BE2C (cell line): Measurements from ENCODE around the gene EMD.

Experiments used
- DNase-seq: peaks from one replicate; pipeline ENCODE4 v3.0.0-alpha.2; 2020
- H3K27me3 ChIP-seq: fragments of 250-450 bp; sonication (Bioruptor Pico); 2 replicates; pipeline ENCODE4 v1.5.1; 2020; ENCODE audit warnings: mild to moderate bottlenecking
- H3K36me3 ChIP-seq: fragments of 250-450 bp; sonication (Bioruptor Pico); 2 replicates; pipeline ENCODE4 v1.5.1; 2020; ENCODE audit warnings: mild to moderate bottlenecking
- H3K4me1 ChIP-seq: fragments of 250-450 bp; sonication (Bioruptor Pico); 2 replicates; pipeline ENCODE4 v1.5.1; 2020
- H3K4me3 ChIP-seq: 2 replicates; pipeline ENCODE4 v1.5.1; 2011; ENCODE audit warnings: low read depth, low read length
- H3K9me3 ChIP-seq: fragments of 250-450 bp; sonication (Bioruptor Pico); 2 replicates; pipeline ENCODE4 v1.5.1; 2020
- TF ChIP-seq, protein P1 (sequence below): IDR thresholded peaks from 2 replicates; pipeline ENCODE4 v1.5.1; 2012; ENCODE audit warnings: mild to moderate bottlenecking, low read depth, low read length

Gene EMD

GRCh38 chrX:154413142-154413541 lies 34.0 kb downstream of the EMD start:
- Histone ChIP-seq H3K9me3 (no peaks in the 10 kb centered on the region), H3K4me1 (peaks cover 3% of the 10 kb centered on the region; the same call in 1 of the 2 replicates), H3K27me3 (no peaks in the 10 kb centered on the region), H3K4me3 (no peak overlapping the region), H3K36me3 (no peaks in the 10 kb centered on the region)
- DNase-seq: no peak
- TF ChIP-seq, protein P1, sequence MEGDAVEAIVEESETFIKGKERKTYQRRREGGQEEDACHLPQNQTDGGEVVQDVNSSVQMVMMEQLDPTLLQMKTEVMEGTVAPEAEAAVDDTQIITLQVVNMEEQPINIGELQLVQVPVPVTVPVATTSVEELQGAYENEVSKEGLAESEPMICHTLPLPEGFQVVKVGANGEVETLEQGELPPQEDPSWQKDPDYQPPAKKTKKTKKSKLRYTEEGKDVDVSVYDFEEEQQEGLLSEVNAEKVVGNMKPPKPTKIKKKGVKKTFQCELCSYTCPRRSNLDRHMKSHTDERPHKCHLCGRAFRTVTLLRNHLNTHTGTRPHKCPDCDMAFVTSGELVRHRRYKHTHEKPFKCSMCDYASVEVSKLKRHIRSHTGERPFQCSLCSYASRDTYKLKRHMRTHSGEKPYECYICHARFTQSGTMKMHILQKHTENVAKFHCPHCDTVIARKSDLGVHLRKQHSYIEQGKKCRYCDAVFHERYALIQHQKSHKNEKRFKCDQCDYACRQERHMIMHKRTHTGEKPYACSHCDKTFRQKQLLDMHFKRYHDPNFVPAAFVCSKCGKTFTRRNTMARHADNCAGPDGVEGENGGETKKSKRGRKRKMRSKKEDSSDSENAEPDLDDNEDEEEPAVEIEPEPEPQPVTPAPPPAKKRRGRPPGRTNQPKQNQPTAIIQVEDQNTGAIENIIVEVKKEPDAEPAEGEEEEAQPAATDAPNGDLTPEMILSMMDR: no peak

DNA sequence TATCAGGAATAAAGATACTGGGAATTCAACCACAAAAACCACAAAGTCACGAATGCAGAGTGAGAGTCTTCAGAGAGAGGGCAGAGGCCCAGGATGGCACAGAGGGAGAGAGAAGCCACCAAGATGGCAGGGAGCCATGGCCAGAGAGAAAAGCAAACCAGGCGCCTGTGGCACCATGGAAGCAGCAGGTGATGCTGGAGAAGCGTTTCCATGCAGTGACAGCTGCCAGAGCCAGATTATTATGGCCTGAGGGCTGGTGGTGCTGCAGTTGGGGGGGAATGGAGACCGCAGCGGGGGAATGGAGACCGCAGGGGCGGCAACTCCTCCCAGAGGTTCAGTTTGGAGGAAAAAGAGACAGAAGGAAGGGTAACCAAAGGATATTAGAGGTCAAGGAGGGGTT lies 38.1 kb downstream of the EMD start:
- DNase-seq: peak; percentile 80
- Histone ChIP-seq H3K36me3 (no peaks in the 10 kb centered on the region), H3K4me3 (no peak overlapping the region), H3K27me3 (no peaks in the 10 kb centered on the region), H3K4me1 (peaks cover 8% of the 10 kb centered on the region), H3K9me3 (no peaks in the 10 kb centered on the region)
- TF ChIP-seq, protein P1: no peak

GRCh38 chrX:154419189-154419588 lies 40.1 kb downstream of the EMD start:
- no peak for DNase-seq
- peaks cover 8% of the 10 kb centered on the region for H3K4me1 ChIP-seq
- H3K9me3 ChIP-seq: no peaks in the 10 kb centered on the region
- no peaks in the 10 kb centered on the region for H3K27me3 ChIP-seq
- TF ChIP-seq, protein P1: no peak
- H3K36me3 ChIP-seq: no peaks in the 10 kb centered on the region
- H3K4me3 ChIP-seq: no peak overlapping the region

DNA sequence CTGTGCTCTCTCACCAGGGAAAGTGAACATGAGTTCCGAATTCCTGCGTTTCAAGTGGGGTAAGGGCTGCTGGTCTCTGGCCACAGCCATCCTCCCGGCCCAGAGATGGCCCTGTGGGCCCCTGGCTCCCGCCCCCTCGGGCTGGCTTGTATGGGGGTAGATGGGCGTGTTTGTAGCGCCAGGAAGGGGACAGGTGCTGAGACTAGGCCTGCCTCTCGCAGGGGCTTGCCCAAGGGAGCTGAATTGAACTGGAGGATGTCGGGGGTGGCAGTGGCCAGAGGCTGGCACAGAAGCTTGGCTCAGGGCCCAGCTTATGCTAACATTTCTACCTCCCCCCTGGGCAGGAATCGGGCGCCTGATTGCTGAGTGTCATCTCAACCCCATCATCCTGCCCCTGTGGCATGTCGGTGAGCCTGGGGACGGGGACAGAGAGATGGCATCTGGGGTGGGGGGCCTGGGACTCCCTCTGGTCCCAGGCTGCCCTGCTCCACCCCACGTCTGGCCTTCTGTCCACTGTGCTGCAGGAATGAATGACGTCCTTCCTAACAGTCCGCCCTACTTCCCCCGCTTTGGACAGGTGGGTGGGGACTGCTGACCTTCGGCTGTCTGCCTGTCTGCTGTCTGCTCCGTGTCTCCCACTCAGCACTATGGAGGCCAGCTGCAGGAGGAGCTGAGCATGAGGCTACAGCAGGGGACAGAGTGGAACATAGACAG lies 40.8 kb downstream of the EMD start:
- no peaks in the 10 kb centered on the region for H3K36me3 ChIP-seq
- DNase-seq: no peak
- TF ChIP-seq, protein P1: no peak
- H3K4me3 ChIP-seq: no peak overlapping the region
- peaks cover 8% of the 10 kb centered on the region for H3K4me1 ChIP-seq
- H3K9me3 ChIP-seq: no peaks in the 10 kb centered on the region
- no peaks in the 10 kb centered on the region for H3K27me3 ChIP-seq

DNA sequence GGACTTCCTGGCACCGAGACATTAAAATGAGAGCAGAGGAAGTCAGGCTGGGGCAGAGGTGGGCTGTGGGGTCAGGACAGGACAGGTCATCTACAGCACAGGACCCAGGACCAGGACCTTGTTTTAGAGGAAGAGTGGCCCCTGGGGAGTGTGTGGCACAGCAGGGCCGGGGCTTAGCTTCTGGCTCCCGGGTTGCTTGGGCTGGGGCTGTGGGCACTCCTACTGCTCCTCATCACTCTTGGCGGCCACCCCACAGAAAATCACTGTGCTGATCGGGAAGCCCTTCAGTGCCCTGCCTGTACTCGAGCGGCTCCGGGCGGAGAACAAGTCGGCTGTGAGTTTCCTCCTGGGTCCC lies 41.3 kb downstream of the EMD start:
- DNase-seq: no peak
- Histone ChIP-seq H3K36me3 (no peaks in the 10 kb centered on the region), H3K9me3 (no peaks in the 10 kb centered on the region), H3K27me3 (no peaks in the 10 kb centered on the region), H3K4me1 (peaks cover 8% of the 10 kb centered on the region), H3K4me3 (no peak overlapping the region)
- TF ChIP-seq, protein P1: no peak

DNA sequence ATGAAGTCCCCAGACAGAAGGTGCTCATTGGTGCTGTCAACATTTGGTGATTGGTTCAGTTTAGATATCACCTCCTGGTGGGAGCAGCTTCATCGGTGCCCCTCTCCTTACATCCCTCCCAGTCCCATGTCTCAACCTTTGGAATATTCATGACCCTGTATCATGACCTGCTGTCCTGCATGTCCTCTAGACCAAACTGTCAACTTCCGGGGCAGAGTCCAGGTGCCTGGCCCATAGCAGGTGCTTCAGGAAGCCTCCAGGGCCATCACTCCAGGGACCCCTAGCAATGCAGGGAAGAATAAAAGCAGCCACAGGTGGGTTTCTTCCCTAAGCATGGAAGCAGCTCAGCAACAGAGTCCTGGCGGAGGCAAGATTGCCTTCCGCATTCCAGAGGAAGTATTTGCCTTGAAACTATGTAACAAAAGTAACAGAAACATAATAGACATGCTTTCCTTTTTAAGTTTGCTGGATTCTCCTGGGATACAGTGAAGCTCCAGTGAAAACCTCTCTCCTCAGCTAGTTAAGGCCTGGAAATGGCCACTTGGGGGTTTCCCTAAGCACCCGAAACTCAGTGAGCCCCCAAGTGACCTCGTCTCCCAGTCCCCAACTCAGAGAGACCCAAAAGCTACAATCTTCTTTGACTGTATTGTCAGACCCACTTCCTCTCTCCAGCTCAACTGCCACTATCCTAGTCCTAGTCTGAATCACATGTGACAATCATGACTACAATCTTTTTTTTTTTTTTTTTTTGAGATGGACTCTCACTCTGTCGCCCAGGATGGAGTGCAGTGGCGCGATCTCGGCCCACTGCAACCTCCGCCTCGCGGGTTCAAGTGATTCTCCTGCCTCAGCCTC lies 48.0 kb downstream of the EMD start:
- Histone ChIP-seq H3K9me3 (no peaks in the 10 kb centered on the region), H3K4me1 (no peaks in the 10 kb centered on the region), H3K4me3 (no peak overlapping the region), H3K27me3 (no peaks in the 10 kb centered on the region), H3K36me3 (0 out of 2 replicates have a peak, but pooled peaks cover under 1% of the 10 kb centered on the region)
- TF ChIP-seq, protein P1: no peak
- DNase-seq: no peak
